Prostate gland (tissue), 2 donors: Measurements from ENCODE around the gene C2CD4D. TPM values are rescaled to one million over a fixed set of nuclear protein-coding genes. Genes with fewer than 3 reads are reported as not detected.

Source experiments
- DNase-seq: peaks from one replicate; pipeline ENCODE4 v3.0.0-alpha.2; 2019; ENCODE audit warnings: low spot score
- H3K27ac ChIP-seq, 2 donors: fragments of 200-600 bp; sonication (generic); 2 replicates each; pipeline ENCODE4 v1.5.1; 2017 to 2019
- H3K27me3 ChIP-seq: fragments of 200-600 bp; sonication (generic); replicated peaks from 2 replicates; pipeline ENCODE4 v1.5.1; 2019; ENCODE audit not compliant: insufficient read depth
- H3K36me3 ChIP-seq, 2 donors: fragments of 200-600 bp; sonication (generic); 1 replicate in 1 of 2; 2 replicates in 1 of 2; pipeline versions ENCODE4 v1.5.1 to v1.8.1; 2017 to 2019
- H3K4me1 ChIP-seq: fragments of 200-600 bp; sonication (generic); replicated peaks from 2 replicates; pipeline ENCODE4 v1.5.1; 2019
- H3K4me3 ChIP-seq, 2 donors: fragments of 200-600 bp; sonication (generic); 2 replicates each; pipeline ENCODE4 v1.5.1; 2017 to 2019
- H3K9me3 ChIP-seq: fragments of 200-600 bp; sonication (generic); 2 replicates; pipeline ENCODE4 v1.5.1; 2017
- CTCF ChIP-seq, 4 experiments: fragments of 200-600 bp in 2 of 4; fragments of 450-650 bp in 2 of 4; sonication (generic) in 2 of 4; IDR thresholded peaks; 1 replicate in 3 of 4; 2 replicates in 1 of 4; pipeline ENCODE4 v1.5.1; 2016 to 2019; ENCODE audit warnings: antibody characterized with exemption in 4 of 4, mild to moderate bottlenecking in 2 of 4, moderate library complexity in 2 of 4
- POLR2A ChIP-seq: fragments of 450-650 bp; IDR thresholded peaks from one replicate; pipeline ENCODE4 v1.6.1; 2016; ENCODE audit warnings: antibody characterized with exemption, mild to moderate bottlenecking
- POLR2AphosphoS5 ChIP-seq: sonication (generic); formaldehyde crosslinking; IDR thresholded peaks from one replicate; pipeline ENCODE4 v1.6.1; 2017; ENCODE audit warnings: antibody characterized with exemption
- WGBS: methylation state at CpG from one replicate; pipeline ENCODE4 v1.1.5; 2018; 5-methylcytosine and 5-hydroxymethylcytosine counted together
- intact Hi-C: fragments of 100-400 bp; cut with DNase I; formaldehyde crosslinking; loops from one replicate; pipeline ENCODE4 v1.14.2; 2022
- total RNA-seq, 2 donors: library from RNA; depleted of rRNA; stranded (reverse); fragments of >200 nt; gene quantifications; one replicate each; pipeline ENCODE4 v1.1.0, GENCODE V29; 2016

Gene C2CD4D
- total RNA-seq, 2 donors from 2014 or later, result 2.0 to 2.8 TPM

DNA sequence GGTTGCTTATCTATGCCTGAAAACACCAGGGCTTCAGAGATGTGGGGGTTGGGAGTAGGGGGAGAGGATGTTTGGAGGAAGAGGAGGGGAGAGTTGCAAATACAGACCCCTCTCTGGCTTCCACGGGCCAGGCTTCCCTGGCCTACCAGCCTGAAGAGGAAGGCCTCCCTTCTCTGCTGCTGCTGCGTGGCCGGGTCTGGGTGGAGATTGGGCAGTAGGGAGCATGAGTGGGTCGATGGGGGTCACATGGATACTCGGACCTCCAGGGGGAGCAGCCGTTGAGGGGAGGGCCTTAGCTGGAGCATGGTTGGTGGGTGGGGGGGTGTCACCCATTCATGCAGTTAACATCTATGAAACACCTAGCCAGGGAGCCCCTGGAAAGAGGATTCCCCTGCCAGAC, 9.6 kb downstream of the C2CD4D start:
- Histone ChIP-seq H3K36me3 (no peaks in the 10 kb centered on the region), H3K4me3 (no peak overlapping the region), H3K27ac (peak overlapping the region; percentile 89 to 90), H3K4me1 (peaks cover 17% of the 10 kb centered on the region), H3K27me3 (no peaks in the 10 kb centered on the region), H3K9me3 (no peaks in the 10 kb centered on the region)
- no peak for TF ChIP-seq POLR2AphosphoS5
- no peak for TF ChIP-seq CTCF (IDR thresholded peaks at IDR 0.05)
- TF ChIP-seq POLR2A, result no peak
- DNase-seq, result no peak
- 48% methylated on average over 6 of the region's 6 CpGs for WGBS
- intact Hi-C loops, result no loop called here

DNA sequence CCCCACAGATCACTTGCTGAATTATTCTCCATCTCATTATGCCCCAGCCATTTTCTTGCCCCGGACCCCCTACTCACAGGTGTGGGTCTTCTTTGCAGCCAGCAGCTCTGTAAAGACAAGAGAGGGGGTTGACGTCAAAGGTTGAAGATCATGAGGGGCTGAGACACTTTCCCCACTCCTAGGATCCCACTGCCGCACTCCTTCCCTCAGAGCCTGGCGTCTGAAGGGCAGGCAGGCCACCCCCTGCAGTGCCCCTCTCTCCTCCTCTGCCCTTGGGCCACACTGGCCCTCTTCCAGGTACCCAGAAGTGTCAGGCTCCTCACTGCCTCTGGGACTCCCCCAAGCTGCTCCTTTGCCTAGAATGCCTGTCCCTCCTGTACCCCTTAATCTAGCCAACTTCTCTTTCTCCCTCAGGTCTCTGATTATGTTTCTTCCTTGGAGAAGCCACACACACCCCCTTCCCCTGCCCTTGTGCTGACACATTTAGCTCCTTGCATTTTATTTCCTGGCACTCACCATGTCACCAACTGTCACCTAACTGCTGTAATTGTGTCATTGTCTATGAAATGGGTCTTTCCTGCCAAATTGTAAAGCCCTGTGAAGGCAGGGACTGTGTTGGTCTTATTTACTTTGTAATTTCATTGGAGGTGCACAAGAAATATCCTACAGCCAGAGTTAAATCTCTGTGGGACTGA, 10.1 kb downstream of the C2CD4D start:
- H3K36me3 ChIP-seq, result no peaks in the 10 kb centered on the region
- DNase-seq, result no peak
- H3K27me3 ChIP-seq, result no peaks in the 10 kb centered on the region
- H3K4me3 ChIP-seq, result no peak overlapping the region
- H3K9me3 ChIP-seq, result no peaks in the 10 kb centered on the region
- peak overlapping the region; percentile 89 to 90 for H3K27ac ChIP-seq
- intact Hi-C loops, result no loop called here
- WGBS, result 26% methylated on average over 4 of the region's 4 CpGs
- peaks cover 17% of the 10 kb centered on the region for H3K4me1 ChIP-seq
- TF ChIP-seq POLR2A, result no peak
- no peak for TF ChIP-seq CTCF (IDR thresholded peaks at IDR 0.05)

DNA sequence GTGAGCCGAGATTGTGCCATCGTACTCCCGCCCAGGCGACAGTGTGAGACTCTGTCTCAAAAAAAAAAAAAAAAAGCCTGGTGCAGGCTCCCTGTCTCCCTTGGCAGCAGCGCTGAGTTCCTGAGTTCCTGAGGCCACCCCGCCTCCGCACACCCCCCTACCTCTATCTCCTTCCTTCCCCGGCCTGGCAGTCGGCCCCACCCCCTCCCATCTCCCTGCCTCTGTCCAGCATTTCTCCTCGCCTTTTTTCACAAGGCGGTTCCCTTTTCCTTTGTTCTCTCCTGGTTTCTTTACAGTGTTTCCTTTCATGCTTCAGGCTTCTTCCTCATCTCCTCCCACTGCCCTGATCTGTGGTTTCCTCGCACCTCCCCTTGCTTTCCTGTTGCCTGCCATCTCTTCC, 10.7 kb downstream of the C2CD4D start:
- 6% methylated on average over 11 of the region's 12 CpGs for WGBS
- DNase-seq, result peak; percentile 88

GRCh38 chr1:151827853-151828252, 11.8 kb downstream of the C2CD4D start:
- intact Hi-C loops, result no loop called here
- 91% methylated on average over 7 of the region's 9 CpGs for WGBS
- TF ChIP-seq POLR2A, result no peak
- no peak for TF ChIP-seq POLR2AphosphoS5
- no peak for TF ChIP-seq CTCF (IDR thresholded peaks at IDR 0.05)
- Histone ChIP-seq H3K4me3 (no peak overlapping the region), H3K27me3 (no peaks in the 10 kb centered on the region), H3K27ac (no peak overlapping the region), H3K4me1 (peaks cover 11% of the 10 kb centered on the region), H3K9me3 (no peaks in the 10 kb centered on the region), H3K36me3 (no peaks in the 10 kb centered on the region)
- no peak for DNase-seq

More for the DNA sequence above, 10.7 kb downstream of the C2CD4D start:
- no peaks in the 10 kb centered on the region for H3K27me3 ChIP-seq
- no peaks in the 10 kb centered on the region for H3K9me3 ChIP-seq
- H3K4me3 ChIP-seq, result no peak overlapping the region
- peaks cover 17% of the 10 kb centered on the region for H3K4me1 ChIP-seq
- peak overlapping the region; percentile 89 to 90 for H3K27ac ChIP-seq
- H3K36me3 ChIP-seq, result no peaks in the 10 kb centered on the region
- intact Hi-C loops, result no loop called here
- peak; percentile 50 for TF ChIP-seq POLR2AphosphoS5
- TF ChIP-seq CTCF (IDR thresholded peaks at IDR 0.05), result no peak
